HL-60 (cell line): Measurements from ENCODE around the gene USF2.

Experiments used
- DNase-seq, 2 experiments: peaks; one replicate each; pipeline ENCODE4 v3.0.0-alpha.2; 2010 to 2020; ENCODE audit warnings: low read depth in 1 of 2, low spot score in 1 of 2
- H3K27ac ChIP-seq: fragments of 250-450 bp; sonication (Bioruptor Pico); replicated peaks from 2 replicates; pipeline ENCODE4 v1.5.1; 2020; ENCODE audit warnings: mild to moderate bottlenecking, moderate library complexity
- H3K27me3 ChIP-seq: fragments of 250-450 bp; sonication (Bioruptor Pico); 2 replicates; pipeline ENCODE4 v1.5.1; 2021; ENCODE audit warnings: mild to moderate bottlenecking, moderate library complexity; ENCODE audit not compliant: insufficient read depth, poor library complexity, severe bottlenecking
- H3K4me3 ChIP-seq: replicated peaks from 2 replicates; pipeline ENCODE4 v1.5.1; 2011; ENCODE audit warnings: mild to moderate bottlenecking, control low read depth, low read length; ENCODE audit not compliant: insufficient read depth
- GABPA ChIP-seq: IDR thresholded peaks from 2 replicates; pipeline ENCODE4 v1.6.1; 2012; ENCODE audit warnings: low read depth
- POLR2AphosphoS5 ChIP-seq: IDR thresholded peaks from 2 replicates; pipeline ENCODE4 v1.6.1; 2012; ENCODE audit warnings: low read depth
- SPI1 ChIP-seq: IDR thresholded peaks from 2 replicates; pipeline ENCODE4 v1.6.1; 2012; ENCODE audit warnings: low read depth, mild to moderate bottlenecking, borderline replicate concordance
- TF ChIP-seq, protein P1 (sequence below): IDR thresholded peaks from one replicate; pipeline ENCODE4 v1.5.1; 2011; ENCODE audit warnings: low read length, control low read depth, inconsistent platforms; ENCODE audit not compliant: insufficient read depth
- TF ChIP-seq, protein P2 (sequence below): IDR thresholded peaks from 2 replicates; pipeline ENCODE4 v1.6.1; 2012; ENCODE audit warnings: low read depth; ENCODE audit not compliant: insufficient replicate concordance

Gene USF2

DNA sequence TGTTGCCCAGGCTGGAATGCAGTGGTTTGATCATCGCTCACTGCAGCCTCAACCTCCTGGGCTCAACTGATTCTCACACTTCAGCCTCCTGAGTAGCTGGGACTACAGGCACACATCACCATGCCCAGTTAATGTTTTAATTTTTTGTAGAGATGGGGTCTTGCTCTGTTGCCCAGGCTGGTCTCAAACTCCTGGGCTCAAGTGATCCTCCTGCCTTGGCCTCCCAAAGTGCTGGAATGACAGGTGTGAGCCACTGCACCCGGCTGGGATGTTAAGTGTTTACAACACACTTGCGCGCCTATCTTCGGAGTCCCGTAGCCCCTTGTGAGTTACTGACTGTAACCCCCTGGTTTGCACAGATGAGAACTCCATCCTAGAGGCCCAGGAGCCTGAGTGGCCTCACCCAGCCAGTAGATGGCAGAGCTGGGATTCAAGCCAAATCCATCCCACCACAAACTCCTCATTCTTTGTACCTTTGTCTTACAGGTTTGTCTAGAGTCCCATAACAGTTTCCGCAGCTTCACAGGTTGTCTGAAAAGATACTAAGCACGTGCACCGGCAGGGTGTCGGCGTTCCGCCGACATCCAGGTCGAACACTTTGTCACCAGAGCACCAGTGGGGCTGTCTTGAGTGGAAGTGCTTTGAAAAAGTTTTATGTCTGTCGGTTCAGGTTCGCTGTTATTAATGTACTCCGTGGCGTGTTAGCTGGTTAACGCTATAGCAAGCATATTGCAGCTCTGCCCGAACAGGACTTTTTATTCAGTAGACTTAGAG, 37.9 kb downstream of the USF2 start:
- Histone ChIP-seq H3K4me3 (no peak overlapping the region), H3K27me3 (no peaks in the 10 kb centered on the region), H3K27ac (no peak overlapping the region)
- DNase-seq: no peak
- TF ChIP-seq SPI1 (no peak), POLR2AphosphoS5 (no peak), GABPA (no peak)
- TF ChIP-seq, protein P1, sequence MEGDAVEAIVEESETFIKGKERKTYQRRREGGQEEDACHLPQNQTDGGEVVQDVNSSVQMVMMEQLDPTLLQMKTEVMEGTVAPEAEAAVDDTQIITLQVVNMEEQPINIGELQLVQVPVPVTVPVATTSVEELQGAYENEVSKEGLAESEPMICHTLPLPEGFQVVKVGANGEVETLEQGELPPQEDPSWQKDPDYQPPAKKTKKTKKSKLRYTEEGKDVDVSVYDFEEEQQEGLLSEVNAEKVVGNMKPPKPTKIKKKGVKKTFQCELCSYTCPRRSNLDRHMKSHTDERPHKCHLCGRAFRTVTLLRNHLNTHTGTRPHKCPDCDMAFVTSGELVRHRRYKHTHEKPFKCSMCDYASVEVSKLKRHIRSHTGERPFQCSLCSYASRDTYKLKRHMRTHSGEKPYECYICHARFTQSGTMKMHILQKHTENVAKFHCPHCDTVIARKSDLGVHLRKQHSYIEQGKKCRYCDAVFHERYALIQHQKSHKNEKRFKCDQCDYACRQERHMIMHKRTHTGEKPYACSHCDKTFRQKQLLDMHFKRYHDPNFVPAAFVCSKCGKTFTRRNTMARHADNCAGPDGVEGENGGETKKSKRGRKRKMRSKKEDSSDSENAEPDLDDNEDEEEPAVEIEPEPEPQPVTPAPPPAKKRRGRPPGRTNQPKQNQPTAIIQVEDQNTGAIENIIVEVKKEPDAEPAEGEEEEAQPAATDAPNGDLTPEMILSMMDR: peak; percentile 15
- TF ChIP-seq, protein P2, sequence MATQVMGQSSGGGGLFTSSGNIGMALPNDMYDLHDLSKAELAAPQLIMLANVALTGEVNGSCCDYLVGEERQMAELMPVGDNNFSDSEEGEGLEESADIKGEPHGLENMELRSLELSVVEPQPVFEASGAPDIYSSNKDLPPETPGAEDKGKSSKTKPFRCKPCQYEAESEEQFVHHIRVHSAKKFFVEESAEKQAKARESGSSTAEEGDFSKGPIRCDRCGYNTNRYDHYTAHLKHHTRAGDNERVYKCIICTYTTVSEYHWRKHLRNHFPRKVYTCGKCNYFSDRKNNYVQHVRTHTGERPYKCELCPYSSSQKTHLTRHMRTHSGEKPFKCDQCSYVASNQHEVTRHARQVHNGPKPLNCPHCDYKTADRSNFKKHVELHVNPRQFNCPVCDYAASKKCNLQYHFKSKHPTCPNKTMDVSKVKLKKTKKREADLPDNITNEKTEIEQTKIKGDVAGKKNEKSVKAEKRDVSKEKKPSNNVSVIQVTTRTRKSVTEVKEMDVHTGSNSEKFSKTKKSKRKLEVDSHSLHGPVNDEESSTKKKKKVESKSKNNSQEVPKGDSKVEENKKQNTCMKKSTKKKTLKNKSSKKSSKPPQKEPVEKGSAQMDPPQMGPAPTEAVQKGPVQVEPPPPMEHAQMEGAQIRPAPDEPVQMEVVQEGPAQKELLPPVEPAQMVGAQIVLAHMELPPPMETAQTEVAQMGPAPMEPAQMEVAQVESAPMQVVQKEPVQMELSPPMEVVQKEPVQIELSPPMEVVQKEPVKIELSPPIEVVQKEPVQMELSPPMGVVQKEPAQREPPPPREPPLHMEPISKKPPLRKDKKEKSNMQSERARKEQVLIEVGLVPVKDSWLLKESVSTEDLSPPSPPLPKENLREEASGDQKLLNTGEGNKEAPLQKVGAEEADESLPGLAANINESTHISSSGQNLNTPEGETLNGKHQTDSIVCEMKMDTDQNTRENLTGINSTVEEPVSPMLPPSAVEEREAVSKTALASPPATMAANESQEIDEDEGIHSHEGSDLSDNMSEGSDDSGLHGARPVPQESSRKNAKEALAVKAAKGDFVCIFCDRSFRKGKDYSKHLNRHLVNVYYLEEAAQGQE: no peak

DNA sequence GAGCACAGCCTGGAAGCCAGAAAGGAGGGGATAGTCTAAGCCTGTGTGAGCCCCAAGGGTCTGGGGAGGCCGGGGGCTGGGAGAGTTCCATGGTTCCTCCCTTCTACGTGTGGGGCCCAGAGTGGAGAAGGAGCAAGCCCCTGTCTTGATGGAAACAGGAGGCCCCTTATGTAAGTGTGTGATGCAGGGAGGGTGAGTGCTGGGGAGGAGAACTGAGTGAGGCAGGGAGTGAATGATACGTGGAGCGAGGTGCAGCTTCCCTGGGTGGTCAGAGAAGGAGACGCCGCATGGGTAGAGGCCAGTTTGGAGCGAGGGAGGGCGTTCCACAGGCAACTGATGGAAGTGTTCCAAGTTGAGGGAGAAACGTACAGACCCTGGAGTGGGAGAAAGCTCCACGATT, 39.2 kb downstream of the USF2 start:
- Histone ChIP-seq H3K27ac (no peak overlapping the region), H3K27me3 (no peaks in the 10 kb centered on the region), H3K4me3 (no peak overlapping the region)
- TF ChIP-seq, protein P1: no peak
- TF ChIP-seq, protein P2: no peak
- TF ChIP-seq SPI1 (no peak), GABPA (no peak), POLR2AphosphoS5 (no peak)
- no peak for DNase-seq

DNA sequence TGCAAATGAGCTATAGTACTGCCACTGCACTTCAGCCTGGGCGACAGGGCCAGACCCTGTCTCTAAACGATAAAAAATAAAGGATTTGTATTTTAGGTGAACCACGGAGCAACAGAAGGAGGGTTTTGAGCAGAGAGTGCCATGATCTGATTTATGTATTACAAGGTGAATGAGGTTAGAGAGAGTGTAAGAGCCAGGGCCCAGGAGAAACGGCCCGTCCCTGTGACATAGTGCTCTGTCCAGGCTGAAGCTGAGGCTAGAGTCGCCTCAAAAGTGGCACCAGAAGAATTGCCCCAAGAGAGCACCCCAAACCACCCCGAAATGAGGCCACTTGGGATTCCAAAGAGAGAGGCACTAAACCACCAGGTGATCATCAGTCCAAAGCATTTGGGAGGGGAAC, 40.1 kb downstream of the USF2 start:
- no peaks in the 10 kb centered on the region for H3K27me3 ChIP-seq

More for the DNA sequence above, 40.1 kb downstream of the USF2 start:
- DNase-seq: no peak
- Histone ChIP-seq H3K27ac (no peak overlapping the region), H3K4me3 (no peak overlapping the region)
- TF ChIP-seq SPI1: no peak
- TF ChIP-seq, protein P2: no peak
